Smooth muscle cell of bladder (primary cell): ENCODE data around the gene ZNF284. TPM values are rescaled to one million over a fixed set of nuclear protein-coding genes. Genes with fewer than 3 reads are reported as not detected.

Experiments
- total RNA-seq: library from RNA; depleted of rRNA; stranded (reverse); fragments of >200 nt; gene quantifications from 2 replicates; pipeline ENCODE4 v1.2.3, GENCODE V29; 2014

The ZNF284 gene
- total RNA-seq: 2.7 and 3.2 TPM in 2 replicates

DNA sequence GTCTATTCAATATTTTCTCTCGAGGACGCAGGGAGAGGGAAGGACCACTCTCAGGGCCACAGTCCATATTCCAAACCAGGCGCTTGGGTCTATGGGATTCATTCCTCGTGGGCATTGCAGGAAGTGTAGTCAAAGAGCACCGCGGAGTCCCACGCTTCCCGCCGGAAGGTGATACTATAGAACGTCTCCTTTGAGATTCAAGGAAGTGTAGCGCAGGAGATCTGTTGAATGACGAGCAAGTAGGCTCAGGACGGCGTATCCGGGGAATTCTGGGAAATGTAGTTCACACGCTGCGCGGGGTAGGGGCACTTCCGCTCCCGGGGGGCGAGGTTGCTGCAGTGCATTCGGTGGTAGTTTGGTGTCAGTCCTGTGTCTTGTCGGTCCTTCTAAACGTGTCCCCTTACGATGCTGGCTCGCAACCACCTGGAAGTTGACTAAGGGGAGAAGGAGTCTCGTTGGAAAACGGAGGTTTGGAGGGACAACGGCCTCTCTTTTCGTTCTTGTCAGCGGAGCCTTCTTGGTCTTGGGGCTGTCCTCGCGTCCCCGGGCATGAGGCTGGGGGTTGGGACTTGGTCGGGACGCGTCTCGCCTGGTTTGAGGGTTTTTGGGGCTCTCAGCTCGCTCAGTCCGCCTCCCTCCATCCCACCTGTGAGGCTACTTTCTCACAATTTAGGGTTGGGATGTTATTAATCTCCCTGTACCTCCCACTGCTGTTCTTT, at the start of gene ZNF284:
Gene ZNF284 (plus strand): TSS at position 336 of the 719 bp plus-strand sequence. CDS start 4,231 bp downstream, outside the sequence.

DNA sequence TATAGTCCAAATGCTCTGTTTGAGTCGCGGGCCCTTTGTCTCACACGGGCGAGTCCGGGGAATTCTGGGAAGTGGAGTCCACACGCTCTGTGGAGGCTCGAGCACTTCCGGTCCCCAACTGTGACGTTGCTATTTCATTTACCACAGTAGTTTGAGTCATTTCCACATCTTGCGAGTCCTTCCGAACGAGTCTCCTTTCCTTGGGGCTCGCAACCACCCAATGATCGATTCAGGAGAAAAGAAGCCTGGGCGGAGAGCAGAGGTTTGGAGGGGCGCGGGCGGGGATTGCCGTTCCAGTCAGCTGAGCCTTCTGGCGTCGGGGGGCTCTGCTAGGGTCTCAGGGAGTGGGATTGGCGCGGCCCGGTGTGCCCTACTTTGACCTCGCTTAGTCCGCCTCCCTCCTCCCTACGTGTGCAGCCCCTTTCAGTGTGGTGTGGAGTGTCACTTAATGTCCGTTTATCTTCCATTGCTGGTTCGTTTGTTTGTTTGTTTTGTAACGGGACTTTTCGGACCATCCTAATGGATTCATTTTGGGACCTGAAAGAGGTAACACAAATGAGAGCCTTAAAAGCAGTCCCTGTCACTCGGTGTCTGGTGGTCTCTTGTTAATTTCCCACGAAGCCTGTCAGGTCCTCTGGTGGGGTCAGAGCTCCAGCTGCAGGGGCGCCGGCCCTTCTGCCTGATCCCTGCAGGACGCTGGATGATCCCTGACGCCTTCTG, 46.6 kb upstream of the ZNF284 start, which contains the start of gene ZNF222:
Gene ZNF222 (plus strand): TSS at position 163 of the 720 bp plus-strand sequence. CDS start 58 bp downstream, at position 221.

DNA sequence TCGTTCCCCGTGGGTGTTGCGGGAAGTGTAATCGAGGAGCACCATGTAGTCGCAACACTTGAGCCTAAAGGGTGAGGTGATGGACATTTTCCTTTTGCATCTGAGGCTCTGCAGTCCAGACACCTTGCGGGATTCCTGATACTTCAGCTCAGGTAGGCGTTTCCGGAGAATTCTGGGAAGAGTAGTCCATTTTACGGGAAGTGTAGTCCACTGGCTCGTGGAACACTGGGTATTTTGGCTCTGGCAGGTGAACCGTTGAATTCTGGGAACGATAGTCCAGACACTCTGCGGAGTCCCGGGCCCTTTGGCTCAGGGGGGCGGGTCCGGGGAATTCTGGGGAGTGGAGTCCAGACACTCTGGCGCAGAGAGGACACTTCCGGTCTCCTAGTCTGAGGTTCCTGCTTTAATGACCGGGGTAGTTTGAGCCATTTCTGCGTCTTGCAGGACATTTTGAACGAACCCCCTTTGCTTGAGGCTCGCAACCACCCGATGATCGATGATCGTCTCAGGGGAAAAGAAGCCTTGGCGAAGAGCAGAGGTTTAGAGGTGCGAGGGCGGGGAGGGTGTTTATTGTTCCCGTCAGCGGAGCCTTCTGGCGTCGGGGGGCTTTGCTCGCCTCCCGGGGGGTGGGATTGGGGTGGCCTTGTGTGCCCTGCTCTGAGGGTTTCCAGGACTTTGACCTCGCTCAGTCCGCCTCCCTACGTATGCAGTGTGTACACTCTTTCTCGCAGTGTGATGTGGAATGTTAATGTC, 20.1 kb upstream of the ZNF284 start, which contains the start of gene ZNF223:
Gene ZNF223 (plus strand): TSS at position 387 of the 753 bp plus-strand sequence. CDS start 3,141 bp downstream, outside the sequence.

DNA sequence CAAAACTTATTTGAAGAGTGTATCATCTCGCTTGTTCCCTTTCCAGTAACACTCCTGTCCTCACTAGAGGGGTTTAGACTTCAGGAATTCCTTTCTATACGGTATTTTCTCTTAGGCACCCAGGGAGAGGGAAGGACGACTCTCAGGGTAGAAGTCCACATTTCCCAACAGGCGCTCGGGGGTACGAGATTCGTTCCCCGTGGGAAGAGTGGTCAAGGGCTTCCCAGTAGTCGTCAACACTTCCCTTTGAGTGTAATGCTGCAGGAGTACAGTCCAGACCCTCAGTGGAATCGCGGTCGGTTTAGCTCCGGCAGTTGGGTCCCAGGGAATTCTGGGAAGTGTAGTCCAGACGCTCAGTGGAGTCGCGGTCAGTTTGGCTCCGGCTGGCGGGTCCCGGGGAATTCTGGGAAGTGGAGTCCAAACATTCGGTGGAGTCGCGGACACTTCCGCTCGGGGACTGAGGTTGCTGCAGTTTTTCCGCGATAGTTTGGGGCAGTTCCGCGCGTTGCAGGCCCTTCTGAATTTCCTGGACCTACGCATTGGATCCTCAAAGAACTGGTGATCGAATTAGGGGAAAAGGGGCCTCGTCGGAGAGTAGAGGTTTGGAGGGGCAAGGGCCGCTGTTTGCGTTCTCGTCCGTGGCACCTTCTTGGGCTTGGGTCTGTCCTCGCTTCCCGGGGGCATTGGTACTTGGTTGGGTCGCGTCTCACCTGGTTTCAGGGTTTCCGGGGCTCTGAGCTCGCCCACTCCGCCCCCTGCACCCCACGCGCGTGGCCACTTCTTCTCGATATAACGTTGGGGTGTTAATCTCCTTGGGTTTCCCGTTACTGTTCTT, 22.2 kb downstream of the ZNF284 start, which contains the start of gene ZNF224:
Gene ZNF224 (plus strand): TSS at position 431 of the 835 bp plus-strand sequence. CDS start 3,513 bp downstream, outside the sequence.

DNA sequence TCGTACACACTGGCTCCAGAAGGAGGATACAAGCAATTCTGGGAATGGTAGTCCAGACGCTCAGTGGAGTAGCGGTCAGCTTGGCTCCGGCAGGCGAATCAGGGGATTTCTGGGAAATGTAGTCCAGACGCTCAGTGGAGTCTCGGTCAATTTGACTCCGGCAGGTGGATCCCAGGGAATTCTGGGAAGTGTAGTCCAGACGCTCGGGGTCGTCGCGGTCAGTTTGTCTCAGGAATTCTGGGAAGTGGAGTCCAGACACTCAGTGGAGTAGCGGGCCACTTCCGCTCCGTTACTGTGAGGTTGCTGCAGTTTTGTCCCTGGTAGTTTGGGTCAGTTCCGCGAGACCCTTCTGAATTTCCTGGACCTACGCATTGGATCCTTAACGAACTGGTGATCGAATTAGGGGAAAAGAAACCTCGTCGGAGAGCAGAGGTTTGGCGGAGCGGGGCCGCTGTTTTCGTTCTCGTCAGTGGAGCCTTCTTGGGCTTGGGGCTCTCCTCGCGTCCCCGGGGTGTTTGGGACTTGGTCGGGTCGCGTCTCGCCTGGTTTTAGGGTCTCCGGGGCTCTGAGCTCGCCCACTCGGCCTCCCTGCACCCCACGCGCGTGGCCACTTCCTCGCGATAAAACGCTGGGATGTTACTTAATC, 41.3 kb downstream of the ZNF284 start, which contains the start of gene ZNF225:
Gene ZNF225 (plus strand): TSS at position 262 of the 646 bp plus-strand sequence. CDS start 2,429 bp downstream, outside the sequence.

Other genes with a start within 250 kb of the ZNF284 start
- gene ZNF283, start 244.8 kb upstream of the ZNF284 start, total RNA-seq: 11.4 and 14.1 TPM in 2 replicates
- 3.3 and 3.4 TPM in 2 replicates for gene ZNF404, start 188.2 kb upstream of the ZNF284 start, total RNA-seq
- gene ZNF45, start 136.9 kb upstream of the ZNF284 start, total RNA-seq: 16.8 and 20.5 TPM in 2 replicates
- 6.8 and 7.4 TPM in 2 replicates for gene ZNF221, start 120.9 kb upstream of the ZNF284 start, total RNA-seq
- gene ZNF155, start 88.0 kb upstream of the ZNF284 start, total RNA-seq: 4.9 and 7.8 TPM in 2 replicates
- gene ZNF230, start 69.2 kb upstream of the ZNF284 start, total RNA-seq: 4.6 and 4.7 TPM in 2 replicates
- 7.0 and 8.0 TPM in 2 replicates for gene ZNF222, start 46.8 kb upstream of the ZNF284 start, total RNA-seq
- 4.1 TPM in 2 replicates for gene ZNF223, start 20.1 kb upstream of the ZNF284 start, total RNA-seq
- gene ZNF224, start 22.2 kb downstream of the ZNF284 start, total RNA-seq: 22.9 and 28.2 TPM in 2 replicates
- 7.5 and 8.0 TPM in 2 replicates for gene ZNF225, start 41.2 kb downstream of the ZNF284 start, total RNA-seq
- 9.0 and 12.6 TPM in 2 replicates for gene ZNF234, start 69.4 kb downstream of the ZNF284 start, total RNA-seq
- 21.1 and 22.9 TPM in 2 replicates for gene ZNF226, start 92.9 kb downstream of the ZNF284 start, total RNA-seq
- 18.6 and 18.9 TPM in 2 replicates for gene ZNF227, start 140.4 kb downstream of the ZNF284 start, total RNA-seq
- 0.83 and 1.7 TPM in 2 replicates for gene ZNF233, start 187.7 kb downstream of the ZNF284 start, total RNA-seq
- gene ZNF235, start 232.9 kb downstream of the ZNF284 start, total RNA-seq: 2.3 and 2.6 TPM in 2 replicates